HL-60 (cell line): Measurements from ENCODE around the gene ENDOD1.

Experiments used
- DNase-seq, 2 experiments: peaks; one replicate each; pipeline ENCODE4 v3.0.0-alpha.2; 2010 to 2020; ENCODE audit warnings: low read depth in 1 of 2, low spot score in 1 of 2
- H3K27ac ChIP-seq: fragments of 250-450 bp; sonication (Bioruptor Pico); replicated peaks from 2 replicates; pipeline ENCODE4 v1.5.1; 2020; ENCODE audit warnings: mild to moderate bottlenecking, moderate library complexity
- H3K27me3 ChIP-seq: fragments of 250-450 bp; sonication (Bioruptor Pico); 2 replicates; pipeline ENCODE4 v1.5.1; 2021; ENCODE audit warnings: mild to moderate bottlenecking, moderate library complexity; ENCODE audit not compliant: insufficient read depth, poor library complexity, severe bottlenecking
- H3K4me3 ChIP-seq: replicated peaks from 2 replicates; pipeline ENCODE4 v1.5.1; 2011; ENCODE audit warnings: mild to moderate bottlenecking, control low read depth, low read length; ENCODE audit not compliant: insufficient read depth
- GABPA ChIP-seq: IDR thresholded peaks from 2 replicates; pipeline ENCODE4 v1.6.1; 2012; ENCODE audit warnings: low read depth
- POLR2AphosphoS5 ChIP-seq: IDR thresholded peaks from 2 replicates; pipeline ENCODE4 v1.6.1; 2012; ENCODE audit warnings: low read depth
- SPI1 ChIP-seq: IDR thresholded peaks from 2 replicates; pipeline ENCODE4 v1.6.1; 2012; ENCODE audit warnings: low read depth, mild to moderate bottlenecking, borderline replicate concordance
- TF ChIP-seq, protein P1 (sequence below): IDR thresholded peaks from 2 replicates; pipeline ENCODE4 v1.6.1; 2012; ENCODE audit warnings: low read depth; ENCODE audit not compliant: insufficient replicate concordance
- TF ChIP-seq, protein P2 (sequence below): IDR thresholded peaks from one replicate; pipeline ENCODE4 v1.5.1; 2011; ENCODE audit warnings: low read length, control low read depth, inconsistent platforms; ENCODE audit not compliant: insufficient read depth

The ENDOD1 gene

DNA sequence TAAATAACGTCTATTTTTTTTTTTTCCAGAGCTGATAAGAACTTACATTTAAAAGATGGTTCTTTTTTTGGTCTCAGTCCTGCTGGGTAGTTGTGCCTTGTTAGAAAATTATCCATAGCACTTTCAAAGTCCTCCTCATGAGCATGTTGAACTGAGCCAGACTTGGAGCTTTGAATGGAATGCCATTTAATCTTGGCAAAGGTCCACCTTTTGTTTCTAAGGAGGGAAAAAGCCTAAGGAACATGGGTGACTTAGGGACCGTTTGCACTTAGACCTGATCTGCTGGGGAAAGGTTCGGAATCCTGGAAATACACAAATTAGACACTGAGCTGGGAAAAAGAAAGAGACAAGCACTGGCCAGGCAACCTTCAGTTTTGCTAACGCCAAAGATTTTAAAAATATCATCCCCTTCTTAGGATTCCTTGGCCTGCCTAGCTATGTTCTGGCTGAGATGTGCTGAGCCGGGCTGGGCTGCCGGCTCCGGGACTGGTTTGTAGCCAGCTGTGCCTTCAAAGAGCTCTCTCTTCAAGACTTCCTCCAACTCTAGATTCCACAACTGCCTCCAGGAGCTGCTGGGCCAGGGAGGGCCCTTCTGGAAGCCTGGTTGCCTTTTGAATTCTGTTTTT lies 67.4 kb downstream of the ENDOD1 start:
- Histone ChIP-seq H3K4me3 (no peak overlapping the region), H3K27ac (no peak overlapping the region), H3K27me3 (no peaks in the 10 kb centered on the region)
- no peak for DNase-seq
- TF ChIP-seq, protein P1, sequence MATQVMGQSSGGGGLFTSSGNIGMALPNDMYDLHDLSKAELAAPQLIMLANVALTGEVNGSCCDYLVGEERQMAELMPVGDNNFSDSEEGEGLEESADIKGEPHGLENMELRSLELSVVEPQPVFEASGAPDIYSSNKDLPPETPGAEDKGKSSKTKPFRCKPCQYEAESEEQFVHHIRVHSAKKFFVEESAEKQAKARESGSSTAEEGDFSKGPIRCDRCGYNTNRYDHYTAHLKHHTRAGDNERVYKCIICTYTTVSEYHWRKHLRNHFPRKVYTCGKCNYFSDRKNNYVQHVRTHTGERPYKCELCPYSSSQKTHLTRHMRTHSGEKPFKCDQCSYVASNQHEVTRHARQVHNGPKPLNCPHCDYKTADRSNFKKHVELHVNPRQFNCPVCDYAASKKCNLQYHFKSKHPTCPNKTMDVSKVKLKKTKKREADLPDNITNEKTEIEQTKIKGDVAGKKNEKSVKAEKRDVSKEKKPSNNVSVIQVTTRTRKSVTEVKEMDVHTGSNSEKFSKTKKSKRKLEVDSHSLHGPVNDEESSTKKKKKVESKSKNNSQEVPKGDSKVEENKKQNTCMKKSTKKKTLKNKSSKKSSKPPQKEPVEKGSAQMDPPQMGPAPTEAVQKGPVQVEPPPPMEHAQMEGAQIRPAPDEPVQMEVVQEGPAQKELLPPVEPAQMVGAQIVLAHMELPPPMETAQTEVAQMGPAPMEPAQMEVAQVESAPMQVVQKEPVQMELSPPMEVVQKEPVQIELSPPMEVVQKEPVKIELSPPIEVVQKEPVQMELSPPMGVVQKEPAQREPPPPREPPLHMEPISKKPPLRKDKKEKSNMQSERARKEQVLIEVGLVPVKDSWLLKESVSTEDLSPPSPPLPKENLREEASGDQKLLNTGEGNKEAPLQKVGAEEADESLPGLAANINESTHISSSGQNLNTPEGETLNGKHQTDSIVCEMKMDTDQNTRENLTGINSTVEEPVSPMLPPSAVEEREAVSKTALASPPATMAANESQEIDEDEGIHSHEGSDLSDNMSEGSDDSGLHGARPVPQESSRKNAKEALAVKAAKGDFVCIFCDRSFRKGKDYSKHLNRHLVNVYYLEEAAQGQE = no peak
- TF ChIP-seq POLR2AphosphoS5 (no peak), SPI1 (no peak), GABPA (no peak)
- TF ChIP-seq, protein P2, sequence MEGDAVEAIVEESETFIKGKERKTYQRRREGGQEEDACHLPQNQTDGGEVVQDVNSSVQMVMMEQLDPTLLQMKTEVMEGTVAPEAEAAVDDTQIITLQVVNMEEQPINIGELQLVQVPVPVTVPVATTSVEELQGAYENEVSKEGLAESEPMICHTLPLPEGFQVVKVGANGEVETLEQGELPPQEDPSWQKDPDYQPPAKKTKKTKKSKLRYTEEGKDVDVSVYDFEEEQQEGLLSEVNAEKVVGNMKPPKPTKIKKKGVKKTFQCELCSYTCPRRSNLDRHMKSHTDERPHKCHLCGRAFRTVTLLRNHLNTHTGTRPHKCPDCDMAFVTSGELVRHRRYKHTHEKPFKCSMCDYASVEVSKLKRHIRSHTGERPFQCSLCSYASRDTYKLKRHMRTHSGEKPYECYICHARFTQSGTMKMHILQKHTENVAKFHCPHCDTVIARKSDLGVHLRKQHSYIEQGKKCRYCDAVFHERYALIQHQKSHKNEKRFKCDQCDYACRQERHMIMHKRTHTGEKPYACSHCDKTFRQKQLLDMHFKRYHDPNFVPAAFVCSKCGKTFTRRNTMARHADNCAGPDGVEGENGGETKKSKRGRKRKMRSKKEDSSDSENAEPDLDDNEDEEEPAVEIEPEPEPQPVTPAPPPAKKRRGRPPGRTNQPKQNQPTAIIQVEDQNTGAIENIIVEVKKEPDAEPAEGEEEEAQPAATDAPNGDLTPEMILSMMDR = no peak

GRCh38 chr11:95157824-95158223 lies 68.2 kb downstream of the ENDOD1 start:
- Histone ChIP-seq H3K4me3 (no peak overlapping the region), H3K27ac (no peak overlapping the region), H3K27me3 (no peaks in the 10 kb centered on the region)
- DNase-seq = no peak
- TF ChIP-seq SPI1 = no peak
- TF ChIP-seq, protein P1 = no peak
- TF ChIP-seq GABPA = no peak
- TF ChIP-seq, protein P2 = no peak
- no peak for TF ChIP-seq POLR2AphosphoS5

GRCh38 chr11:95161248-95161647 lies 71.6 kb downstream of the ENDOD1 start:
- TF ChIP-seq, protein P1 = no peak
- TF ChIP-seq, protein P2 = no peak
- no peak for TF ChIP-seq GABPA
- TF ChIP-seq POLR2AphosphoS5 = no peak
- no peak for TF ChIP-seq SPI1
- no peak for DNase-seq
- no peak overlapping the region for H3K4me3 ChIP-seq
- H3K27me3 ChIP-seq = no peaks in the 10 kb centered on the region
- H3K27ac ChIP-seq = no peak overlapping the region
